WERI-Rb-1 (cell line): ENCODE measurements around the gene ZC3H12A.
A peak's percentile ranks its signal among the peaks of the same experiment; 100 is the strongest.
"Not testable (repeated sequence)": the region's sequence is repeated elsewhere in the genome, so short reads cannot be mapped to it uniquely, and the experiment has no call there.

Experiments used
- DNase-seq: peaks from one replicate; pipeline ENCODE4 v3.0.0-alpha.2; 2020
- H3K27ac ChIP-seq: fragments of 250-450 bp; sonication (Bioruptor Pico); 2 replicates; pipeline ENCODE4 v1.5.1; 2020; ENCODE audit warnings: mild to moderate bottlenecking, moderate library complexity
- H3K27me3 ChIP-seq: fragments of 250-450 bp; sonication (Bioruptor Pico); 2 replicates; pipeline ENCODE4 v1.5.1; 2021; ENCODE audit warnings: mild to moderate bottlenecking, low read depth, moderate library complexity; ENCODE audit not compliant: insufficient read depth, severe bottlenecking
- H3K36me3 ChIP-seq: fragments of 250-450 bp; sonication (Bioruptor Pico); 2 replicates; pipeline ENCODE4 v1.5.1; 2020; ENCODE audit warnings: mild to moderate bottlenecking, moderate library complexity
- H3K4me3 ChIP-seq: 2 replicates; pipeline ENCODE4 v1.5.1; 2011; ENCODE audit warnings: low read depth, mild to moderate bottlenecking, control low read depth, low read length
- H3K9me3 ChIP-seq: fragments of 250-450 bp; sonication (Bioruptor Pico); 2 replicates; pipeline ENCODE4 v1.5.1; 2021; ENCODE audit warnings: mild to moderate bottlenecking, moderate library complexity; ENCODE audit not compliant: severe bottlenecking
- TF ChIP-seq, protein P1 (sequence below): IDR thresholded peaks from 2 replicates; pipeline ENCODE4 v1.5.1; 2011; ENCODE audit warnings: low read depth, mild to moderate bottlenecking, control low read depth, inconsistent platforms, low read length

The ZC3H12A gene

DNA sequence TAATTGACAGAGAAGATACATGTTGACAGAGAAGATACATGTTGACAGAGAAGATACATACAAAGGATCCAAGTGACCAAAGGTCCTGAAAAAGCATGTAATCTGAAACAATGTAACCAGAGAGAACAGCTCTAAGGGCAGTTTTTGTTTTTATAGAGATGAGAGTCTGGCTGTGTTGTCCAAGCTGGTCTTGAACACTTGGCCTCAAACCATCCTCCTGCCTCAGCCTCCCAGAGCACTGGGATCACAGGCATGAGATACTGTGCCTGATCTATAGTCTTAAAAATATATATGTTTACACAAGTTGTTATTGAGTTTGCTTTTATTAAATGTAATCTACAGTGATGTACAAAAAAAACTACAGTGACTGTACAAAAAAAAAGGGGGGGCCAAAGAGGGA lies 27.7 kb downstream of the ZC3H12A start:
- H3K27me3 ChIP-seq: no peaks in the 10 kb centered on the region
- no peak for DNase-seq
- no peak overlapping the region for H3K4me3 ChIP-seq
- H3K9me3 ChIP-seq: no peaks in the 10 kb centered on the region
- no peak overlapping the region for H3K27ac ChIP-seq
- peaks cover 75% of the 10 kb centered on the region for H3K36me3 ChIP-seq
- TF ChIP-seq, protein P1, sequence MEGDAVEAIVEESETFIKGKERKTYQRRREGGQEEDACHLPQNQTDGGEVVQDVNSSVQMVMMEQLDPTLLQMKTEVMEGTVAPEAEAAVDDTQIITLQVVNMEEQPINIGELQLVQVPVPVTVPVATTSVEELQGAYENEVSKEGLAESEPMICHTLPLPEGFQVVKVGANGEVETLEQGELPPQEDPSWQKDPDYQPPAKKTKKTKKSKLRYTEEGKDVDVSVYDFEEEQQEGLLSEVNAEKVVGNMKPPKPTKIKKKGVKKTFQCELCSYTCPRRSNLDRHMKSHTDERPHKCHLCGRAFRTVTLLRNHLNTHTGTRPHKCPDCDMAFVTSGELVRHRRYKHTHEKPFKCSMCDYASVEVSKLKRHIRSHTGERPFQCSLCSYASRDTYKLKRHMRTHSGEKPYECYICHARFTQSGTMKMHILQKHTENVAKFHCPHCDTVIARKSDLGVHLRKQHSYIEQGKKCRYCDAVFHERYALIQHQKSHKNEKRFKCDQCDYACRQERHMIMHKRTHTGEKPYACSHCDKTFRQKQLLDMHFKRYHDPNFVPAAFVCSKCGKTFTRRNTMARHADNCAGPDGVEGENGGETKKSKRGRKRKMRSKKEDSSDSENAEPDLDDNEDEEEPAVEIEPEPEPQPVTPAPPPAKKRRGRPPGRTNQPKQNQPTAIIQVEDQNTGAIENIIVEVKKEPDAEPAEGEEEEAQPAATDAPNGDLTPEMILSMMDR: no peak

DNA sequence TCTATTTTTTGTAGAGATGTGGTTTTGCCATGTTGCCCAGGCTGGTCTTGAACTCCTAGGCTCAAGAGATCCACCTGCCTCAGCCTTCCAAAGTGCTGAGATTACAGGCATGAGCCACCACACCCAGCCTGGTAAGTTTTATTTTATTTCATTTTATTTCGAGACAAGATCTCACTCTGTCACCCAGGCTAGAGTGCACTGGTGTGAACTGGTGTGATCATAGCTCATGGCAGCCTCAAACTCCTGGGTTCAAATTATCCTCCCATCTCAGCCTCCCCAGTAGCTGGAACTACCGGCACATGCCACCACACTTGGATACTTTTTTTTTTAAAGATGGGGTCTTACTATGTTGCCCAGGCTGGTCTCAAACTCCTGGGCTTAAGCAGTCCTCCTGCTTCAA lies 28.4 kb downstream of the ZC3H12A start:
- not testable (repeated sequence) for H3K27ac ChIP-seq, H3K27me3 ChIP-seq, H3K9me3 ChIP-seq, DNase-seq, H3K4me3 ChIP-seq
- peaks cover 76% of the 10 kb centered on the region for H3K36me3 ChIP-seq

DNA sequence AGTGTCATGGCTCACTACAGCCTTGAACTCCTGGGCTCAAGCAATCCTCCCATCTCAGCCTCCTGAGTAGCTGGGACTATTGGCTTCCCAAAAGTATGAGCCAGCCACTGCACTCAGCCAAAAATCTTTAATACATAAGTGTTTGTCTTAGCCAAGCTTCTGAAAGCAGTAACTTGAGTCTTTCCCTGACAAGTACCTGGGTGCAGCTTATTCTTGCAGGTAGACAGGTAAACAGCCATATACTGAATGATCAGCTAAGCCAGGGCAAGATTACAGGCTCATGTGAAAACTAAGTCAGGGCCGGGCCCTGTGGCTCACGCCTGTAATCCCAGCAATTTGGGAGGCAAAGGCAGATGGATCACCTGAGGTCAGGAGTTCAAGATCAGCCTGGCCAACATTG lies 32.4 kb downstream of the ZC3H12A start:
- Histone ChIP-seq H3K4me3 (no peak overlapping the region), H3K9me3 (no peaks in the 10 kb centered on the region), H3K36me3 (peaks cover 73% of the 10 kb centered on the region), H3K27ac (no peak overlapping the region), H3K27me3 (no peaks in the 10 kb centered on the region)
- no peak for DNase-seq
- TF ChIP-seq, protein P1: no peak

DNA sequence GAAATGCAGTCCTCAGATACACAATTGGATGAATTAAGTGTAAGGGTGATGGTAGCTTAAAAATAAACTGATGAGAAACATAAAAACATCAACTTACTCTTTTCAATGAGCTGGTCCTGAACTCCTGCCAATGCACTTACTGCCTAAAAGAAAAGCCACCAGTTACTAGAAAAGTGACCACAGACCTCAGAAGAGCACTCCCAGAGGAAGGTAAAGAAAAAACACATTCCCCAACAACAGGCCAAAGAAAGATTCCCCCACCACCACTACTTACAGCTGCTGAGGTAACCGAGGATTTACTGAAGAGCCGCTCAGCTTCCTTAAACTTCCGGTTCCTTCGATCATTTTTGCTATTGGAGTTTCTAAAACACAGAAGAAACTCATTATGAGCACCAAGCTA lies 34.8 kb downstream of the ZC3H12A start:
- Histone ChIP-seq H3K27me3 (no peaks in the 10 kb centered on the region), H3K27ac (no peak overlapping the region), H3K9me3 (no peaks in the 10 kb centered on the region), H3K4me3 (no peak overlapping the region), H3K36me3 (peaks cover 77% of the 10 kb centered on the region)
- DNase-seq: no peak
- TF ChIP-seq, protein P1: peak; percentile 18; the same call in 1 of the 2 replicates

DNA sequence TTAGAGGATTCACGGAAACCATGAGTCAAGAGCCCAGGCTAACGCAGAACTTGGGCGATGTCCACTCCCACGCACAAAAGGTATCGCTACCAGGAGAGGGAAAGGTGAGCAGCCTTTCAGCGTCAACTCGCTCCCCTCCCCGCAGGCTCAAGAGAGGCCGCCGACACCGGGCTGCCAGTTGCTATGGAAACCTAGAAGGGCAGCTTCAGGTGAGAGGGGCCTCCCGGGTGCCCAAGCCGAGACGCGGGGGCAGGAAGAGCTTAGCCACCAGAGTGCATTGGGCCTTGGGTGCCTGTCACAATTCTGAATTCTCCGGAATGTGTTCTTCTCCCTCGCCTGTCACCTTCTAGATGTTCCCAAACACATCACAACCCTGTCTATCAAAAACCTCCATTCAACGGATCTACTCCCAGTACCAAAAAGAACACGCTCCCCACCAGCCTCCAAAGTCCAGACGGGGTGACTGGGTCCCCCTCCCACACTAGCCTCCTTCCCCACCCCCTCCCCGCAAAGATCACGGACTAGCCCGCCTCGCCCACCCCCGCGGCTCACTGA lies 39.5 kb downstream of the ZC3H12A start:
- Histone ChIP-seq H3K27ac (peak overlapping the region; percentile 89), H3K4me3 (peak overlapping the region; percentile 72), H3K36me3 (peaks cover 39% of the 10 kb centered on the region), H3K9me3 (no peaks in the 10 kb centered on the region), H3K27me3 (no peaks in the 10 kb centered on the region)
- peak; percentile 57 for DNase-seq
- TF ChIP-seq, protein P1: no peak

DNA sequence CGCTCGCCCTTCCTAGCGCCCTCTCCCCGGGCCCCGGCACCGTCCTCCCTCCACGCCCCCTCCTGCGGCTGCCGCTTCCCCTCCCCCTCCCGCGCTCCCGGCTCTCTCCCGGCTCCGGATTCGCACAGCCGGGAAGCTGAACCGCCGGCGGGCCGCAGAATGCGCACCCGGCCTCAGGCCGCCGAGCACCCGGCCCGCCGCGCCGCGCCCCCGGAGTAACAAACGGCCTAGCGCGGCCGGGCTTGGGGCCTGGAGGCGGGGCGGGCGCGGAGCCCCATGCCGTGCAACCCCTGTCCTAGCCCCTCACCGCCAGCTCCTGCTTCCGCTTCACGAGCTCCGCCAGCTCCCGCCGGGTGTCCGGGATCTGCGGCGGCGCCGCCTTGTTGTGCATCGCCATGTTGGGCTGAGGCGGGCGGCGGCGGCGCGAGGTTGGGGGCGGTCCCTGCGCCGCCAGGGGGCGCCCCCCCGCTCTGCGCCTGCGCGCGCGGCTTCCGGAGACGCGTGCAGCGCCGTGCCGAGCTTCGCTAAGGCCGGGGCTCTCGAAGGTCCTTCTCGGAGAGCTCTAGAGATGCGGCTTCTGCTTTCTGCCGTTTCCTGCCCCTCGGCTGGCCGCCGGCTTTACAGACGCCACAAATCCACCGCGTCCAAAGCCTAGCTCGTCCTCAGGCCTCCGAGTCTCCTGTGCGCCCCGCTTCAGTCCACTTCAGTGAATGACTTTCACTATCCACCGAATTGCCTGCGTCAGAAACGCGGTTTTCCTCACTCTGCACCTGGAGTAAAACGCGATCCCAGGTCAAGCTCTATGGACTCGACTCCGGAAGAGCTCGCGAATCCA lies 40.2 kb downstream of the ZC3H12A start, which contains the start of gene MEAF6:
TSS of gene MEAF6 (minus strand) at position 417 of the 835 bp plus-strand sequence. CDS start at position 397, 20 bp downstream.
- DNase-seq: peak; percentile 82
- no peaks in the 10 kb centered on the region for H3K9me3 ChIP-seq
- H3K27ac ChIP-seq: peak within 1 kb of the TSS; percentile 89
- H3K27me3 ChIP-seq: no peaks in the 10 kb centered on the region
- peaks cover 32% of the 10 kb centered on the region for H3K36me3 ChIP-seq
- TF ChIP-seq, protein P1: peak; percentile 58
- H3K4me3 ChIP-seq: peak within 1 kb of the TSS; percentile 72
